ENCODE measurements around the gene ROR2.

The ROR2 gene

GRCh38 chr9:91942201-91942600 is 7.8 kb downstream of the ROR2 start:
- ChIA-PET POLR2A (no interaction called here), CTCF (no interaction called here)
- DNase-seq (ENCODE audit: low read depth, low spot score) = no peak
- no peak for TF ChIP-seq CTCF (IDR thresholded peaks at IDR 0.05; ENCODE audit: insufficient read depth, low read length, missing control alignments)
- no peak overlapping the region for H3K4me3 ChIP-seq (ENCODE audit: low read depth, low read length)

- POLR2A ChIA-PET = no interaction called here
- no peak for DNase-seq (ENCODE audit: low read depth, low spot score)
- CTCF ChIA-PET = interaction anchor here (0.6 to 1.5 kb wide), 3 partner anchors 11 to 177 kb away, joined by 3 to 6 read pairs (median 3); no protein-coding TSS in a partner anchor
Observed at GRCh38 chr9:91939978-91940377, 10.1 kb downstream of the ROR2 start.

GRCh38 chr9:91937727-91938126 is 12.3 kb downstream of the ROR2 start:
- no peak for TF ChIP-seq CTCF (IDR thresholded peaks at IDR 0.05; ENCODE audit: insufficient read depth, low read length, missing control alignments)
- CTCF ChIA-PET = interaction anchor here (1.2 to 4.4 kb wide), 5 partner anchors 8 to 204 kb away, joined by 3 to 21 read pairs (median 9); partner anchors contain the start of gene ROR2
- DNase-seq (ENCODE audit: low read depth, low spot score) = no peak
- H3K4me3 ChIP-seq (ENCODE audit: low read depth, low read length) = no peak overlapping the region
- POLR2A ChIA-PET = no interaction called here

More at GRCh38 chr9:91939978-91940377, 10.1 kb downstream of the ROR2 start:
- TF ChIP-seq CTCF (IDR thresholded peaks at IDR 0.05; ENCODE audit: insufficient read depth, low read length, missing control alignments) = no peak
- H3K4me3 ChIP-seq (ENCODE audit: low read depth, low read length) = no peak overlapping the region

- TF ChIP-seq CTCF (IDR thresholded peaks at IDR 0.05; ENCODE audit: insufficient read depth, low read length, missing control alignments) = no peak
- CTCF ChIA-PET = interaction anchor here (1.3 to 4.4 kb wide), 5 partner anchors 8 to 165 kb away, joined by 3 to 21 read pairs (median 9); partner anchors contain the start of gene ROR2
- H3K4me3 ChIP-seq (ENCODE audit: low read depth, low read length) = no peak overlapping the region
- DNase-seq (ENCODE audit: low read depth, low spot score) = no peak
- POLR2A ChIA-PET = no interaction called here
Observed at GRCh38 chr9:91937056-91937455, 13.0 kb downstream of the ROR2 start.

GRCh38 chr9:91935805-91936514 is 14.1 kb downstream of the ROR2 start:
- TF ChIP-seq CTCF (IDR thresholded peaks at IDR 0.05; ENCODE audit: insufficient read depth, low read length, missing control alignments) = no peak
- ChIA-PET CTCF (interaction anchor here (1.3 to 4.4 kb wide), 3 partner anchors 9 to 164 kb away, joined by 3 to 21 read pairs (median 9); no protein-coding TSS in a partner anchor), POLR2A (no interaction called here)
- DNase-seq (ENCODE audit: low read depth, low spot score) = no peak
- no peak overlapping the region for H3K4me3 ChIP-seq (ENCODE audit: low read depth, low read length)

- no peak for DNase-seq (ENCODE audit: low read depth, low spot score)
- no peak overlapping the region for H3K4me3 ChIP-seq (ENCODE audit: low read depth, low read length)
- ChIA-PET CTCF (interaction anchor here (2.3 to 4.4 kb wide), 2 partner anchors 10 to 18 kb away, joined by 9 to 21 read pairs; no protein-coding TSS in a partner anchor), POLR2A (no interaction called here)
- TF ChIP-seq CTCF (IDR thresholded peaks at IDR 0.05; ENCODE audit: insufficient read depth, low read length, missing control alignments) = no peak
Observed at GRCh38 chr9:91935066-91935749, 14.8 kb downstream of the ROR2 start.
